ENCODE data around the gene FCHSD2.

Gene FCHSD2

DNA sequence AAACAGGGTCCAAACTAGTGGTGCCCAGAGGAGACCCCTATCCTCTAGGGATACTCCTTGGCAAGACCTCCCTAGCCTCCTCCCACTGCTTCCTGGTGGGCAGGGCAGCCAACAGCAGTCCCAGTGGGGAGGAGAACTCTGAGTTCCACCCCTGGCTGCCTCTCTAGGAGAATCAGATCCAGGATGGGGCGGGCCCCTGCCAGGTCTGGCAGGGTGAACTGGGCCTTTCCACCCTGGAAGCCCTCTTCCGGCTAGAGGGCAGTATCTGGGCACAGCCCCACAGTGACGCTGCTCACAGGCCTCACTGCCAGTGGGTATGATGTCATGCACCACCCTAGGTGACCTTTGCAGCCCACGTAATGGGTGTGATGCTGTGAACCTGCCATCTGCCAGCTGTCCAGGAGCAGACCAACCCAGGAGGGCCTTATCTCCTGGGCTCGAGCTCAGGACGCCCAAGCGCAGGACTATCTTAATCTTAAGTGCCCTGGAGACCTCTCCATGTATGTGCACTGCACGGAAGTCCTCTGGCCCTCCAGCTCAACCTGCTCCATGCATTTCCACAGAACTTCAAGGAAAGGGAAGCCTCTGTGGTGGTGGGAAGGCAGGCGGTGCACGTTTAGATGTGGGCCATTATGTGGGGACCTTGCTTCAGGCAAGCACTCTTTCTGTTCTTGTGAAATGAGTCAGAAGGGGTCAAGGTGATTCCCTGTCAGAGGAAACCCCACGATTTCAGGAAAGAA is 31.8 kb upstream of the FCHSD2 start:
- in situ Hi-C loops (cut with HindIII; ENCODE audit: low sequenced_read_pairs), result no loop called here

DNA sequence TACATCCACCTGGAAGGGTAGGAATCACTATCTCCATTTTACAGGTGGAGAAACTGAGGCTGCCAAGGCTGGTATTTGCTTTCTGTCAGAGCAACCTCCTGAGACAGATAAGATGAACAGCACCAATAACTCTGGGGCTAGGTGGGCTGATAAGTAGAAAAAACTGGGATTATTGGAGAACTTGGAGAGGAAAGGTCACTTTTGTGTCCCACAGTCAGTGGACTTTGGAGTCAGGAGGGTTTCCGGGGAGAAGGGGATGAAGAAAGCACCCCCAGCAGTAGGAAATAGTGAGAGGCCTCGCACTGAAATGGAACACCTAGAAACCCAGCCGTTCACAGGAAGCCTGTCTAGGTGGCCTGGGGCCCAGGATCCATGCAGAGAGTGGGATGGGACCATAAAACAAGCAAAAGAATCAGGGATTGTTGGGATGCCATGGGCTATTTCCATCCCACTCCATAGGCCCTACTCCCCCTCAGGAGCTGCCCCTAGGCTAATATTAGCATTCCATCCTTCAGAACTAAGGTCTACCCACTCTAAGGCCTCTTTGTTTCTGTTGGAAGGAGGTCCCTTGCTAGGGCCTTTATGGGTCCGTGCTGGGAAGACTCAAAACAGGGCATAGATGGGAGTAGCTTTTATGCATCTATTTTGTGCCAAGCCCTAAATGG is 31.0 kb upstream of the FCHSD2 start:
- in situ Hi-C loops (cut with HindIII; ENCODE audit: low sequenced_read_pairs), result no loop called here

DNA sequence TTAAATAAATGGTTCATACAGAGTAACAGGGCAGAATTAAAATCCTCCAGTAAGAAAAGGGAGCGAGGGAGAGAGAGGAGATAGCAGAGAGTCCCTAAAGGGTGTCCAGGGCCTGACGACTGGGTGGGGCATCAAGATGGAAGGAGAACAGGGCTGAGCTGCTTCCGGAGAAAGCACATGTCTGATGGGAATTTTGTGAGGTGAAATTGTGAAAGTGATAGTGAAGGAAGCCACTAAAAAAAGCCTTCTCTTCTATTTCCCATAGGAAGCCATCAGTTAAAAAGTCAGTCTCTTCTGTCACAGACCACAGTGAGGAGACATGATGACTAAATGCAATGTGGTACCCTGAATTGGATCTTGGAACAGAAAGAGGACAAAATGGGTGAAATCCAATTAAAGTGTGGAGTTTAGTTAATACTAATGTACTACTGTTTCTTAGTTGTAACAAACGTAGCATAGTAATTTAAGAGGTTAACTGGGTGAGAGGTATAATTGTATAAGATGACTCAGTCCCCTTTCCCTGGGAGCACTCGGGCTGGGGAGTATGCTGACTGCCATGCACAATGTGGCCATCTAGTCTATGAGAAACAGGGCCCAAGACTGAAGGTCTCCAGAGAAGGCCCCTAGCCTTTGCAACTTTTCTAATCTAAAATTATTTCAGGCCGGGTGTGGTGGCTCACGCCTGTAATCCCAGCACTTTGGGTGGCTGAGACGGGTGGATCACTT is 29.5 kb upstream of the FCHSD2 start:
- in situ Hi-C loops (cut with HindIII; ENCODE audit: low sequenced_read_pairs), result no loop called here

DNA sequence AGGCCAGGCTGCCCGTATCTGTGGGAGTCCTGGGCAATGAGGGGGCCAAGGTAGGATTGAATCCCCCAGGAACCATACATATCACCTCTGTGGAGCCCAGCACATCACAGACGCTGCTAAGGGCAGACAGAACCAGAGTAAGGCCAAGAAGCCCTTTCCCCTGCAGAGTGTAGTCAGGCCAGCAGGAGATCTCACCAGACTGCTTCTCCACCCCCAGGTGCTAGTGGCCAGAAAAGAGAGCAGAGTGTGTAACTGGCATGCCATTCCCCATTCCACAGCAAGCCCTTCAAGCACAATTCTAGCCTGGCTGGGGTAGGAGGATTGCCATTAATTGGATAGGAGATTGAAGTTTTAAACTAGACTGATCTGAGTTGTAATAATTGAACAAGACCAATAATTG is 28.0 kb upstream of the FCHSD2 start:
- in situ Hi-C loops (cut with HindIII; ENCODE audit: low sequenced_read_pairs), result no loop called here

DNA sequence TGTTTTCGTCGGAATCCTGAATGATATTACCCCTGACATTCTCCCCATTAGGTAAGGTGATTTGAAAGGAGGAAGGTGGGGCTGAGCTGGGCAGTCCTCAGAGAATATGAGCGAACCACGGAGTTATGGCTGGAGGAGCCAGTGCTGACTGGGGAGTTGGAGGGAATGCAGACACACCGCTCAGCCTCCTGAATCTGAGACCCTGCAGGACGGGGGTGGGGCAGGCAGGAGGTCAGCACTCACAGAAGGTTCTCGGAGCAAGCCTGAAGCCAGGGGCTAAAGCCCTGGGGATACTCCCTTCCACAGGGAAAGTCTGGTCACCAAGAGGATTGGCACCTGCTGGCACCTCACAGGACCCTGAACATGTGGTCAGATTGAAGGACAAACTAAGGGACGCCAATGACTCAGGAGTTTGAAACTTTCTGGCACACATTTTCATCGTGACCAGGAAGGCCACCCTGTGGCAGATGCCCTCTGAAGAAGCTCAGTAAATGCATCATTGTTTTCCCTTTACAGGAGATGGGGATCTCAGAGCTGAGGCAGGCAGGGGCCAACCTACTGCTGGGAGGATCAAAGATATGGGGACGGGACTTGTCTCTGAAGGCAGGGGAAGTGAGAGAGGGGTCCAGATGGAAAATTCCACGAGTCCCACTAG is 26.9 kb upstream of the FCHSD2 start:
- in situ Hi-C loops (cut with HindIII; ENCODE audit: low sequenced_read_pairs), result no loop called here

DNA sequence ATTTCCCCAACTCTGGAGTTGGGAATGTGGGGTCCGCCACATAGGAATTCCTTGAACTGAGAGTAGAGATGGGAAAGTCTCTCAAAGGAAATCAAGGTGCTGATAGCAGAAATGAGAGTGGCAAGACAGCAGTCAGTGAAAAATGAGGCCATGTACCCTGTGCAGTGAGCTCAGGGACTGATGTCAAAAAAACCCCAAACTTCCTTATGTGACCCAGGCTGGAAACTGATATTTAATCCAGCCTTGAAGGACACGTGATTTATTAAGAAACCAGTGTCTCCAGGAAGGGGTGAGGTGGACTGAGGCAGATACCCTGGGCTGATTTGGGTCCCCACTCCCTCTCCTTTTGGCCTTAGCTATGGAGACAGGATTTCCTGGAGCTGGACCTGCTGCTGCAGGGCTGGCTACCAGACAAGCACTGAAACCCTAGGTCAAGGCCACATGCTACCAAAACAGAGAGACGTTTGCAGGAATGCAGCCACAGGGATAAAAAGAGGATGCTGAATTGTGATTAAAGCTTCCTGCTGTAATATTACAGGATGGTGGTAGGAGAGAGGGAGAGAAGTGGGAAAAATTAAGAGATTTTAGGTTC is 25.3 kb upstream of the FCHSD2 start:
- in situ Hi-C loops (cut with HindIII; ENCODE audit: low sequenced_read_pairs), result no loop called here

DNA sequence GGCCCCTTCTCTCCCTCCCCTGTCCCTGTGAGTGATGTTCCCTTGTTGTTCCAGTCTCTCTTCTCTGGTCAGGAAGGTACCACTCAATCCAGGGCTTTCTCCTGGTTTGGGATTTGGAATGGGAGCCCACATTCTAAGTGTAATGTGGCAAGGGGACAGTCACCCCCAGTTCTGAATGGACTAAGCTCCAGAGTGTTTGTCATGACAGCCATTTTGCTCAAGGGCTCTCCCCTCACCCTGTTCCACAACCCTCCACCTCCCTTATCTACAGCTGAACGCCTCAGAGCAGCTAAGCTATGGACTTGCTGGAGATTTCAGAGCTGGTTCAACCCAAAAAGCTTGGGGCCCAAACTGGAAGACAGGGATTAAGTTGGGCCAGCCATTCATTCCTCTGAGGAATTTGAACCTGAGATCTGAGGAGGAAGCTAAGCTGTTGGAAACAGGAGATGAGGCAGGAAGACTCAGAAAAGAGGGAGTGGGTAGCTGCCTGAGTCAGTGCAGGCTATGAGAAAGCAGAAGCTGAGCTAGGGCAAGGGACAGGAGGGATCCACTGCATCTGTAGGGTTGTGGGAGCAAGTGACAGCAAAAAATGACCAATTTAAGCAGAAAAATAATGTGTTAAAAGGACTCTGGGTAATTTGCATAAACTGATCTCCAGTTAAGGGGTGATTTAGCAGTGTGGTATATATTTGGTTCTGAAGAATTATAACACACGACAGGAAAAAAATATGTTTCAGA is 22.9 kb upstream of the FCHSD2 start:
- in situ Hi-C loops (cut with HindIII; ENCODE audit: low sequenced_read_pairs), result loop anchor here (5.0 kb wide), 1 partner anchor 343 kb away; no protein-coding TSS in a partner anchor

DNA sequence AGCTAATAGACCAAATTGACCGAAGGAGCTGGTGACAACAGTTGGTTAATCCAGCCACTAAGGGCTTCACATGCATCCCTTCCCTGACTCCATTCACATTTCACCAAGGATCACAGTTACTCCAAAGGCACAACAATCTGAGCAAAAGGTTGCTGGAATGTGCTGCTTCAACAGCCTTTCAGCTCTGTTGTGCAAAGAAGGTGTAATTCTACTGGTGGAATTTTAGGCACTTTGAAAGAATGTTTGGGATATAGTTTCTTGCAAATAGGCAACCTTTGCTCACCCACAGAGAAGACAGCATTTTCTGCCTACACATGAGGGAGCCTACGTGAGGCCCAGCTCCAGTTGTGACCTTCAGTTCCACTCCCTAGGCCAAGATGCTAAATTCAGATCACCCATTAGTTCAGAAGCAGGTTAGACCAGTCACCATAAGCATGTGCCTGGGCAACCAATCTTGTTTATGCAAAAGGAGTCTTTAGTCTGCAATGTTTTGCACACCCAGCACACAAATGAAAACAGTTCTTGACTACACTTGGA is 21.6 kb upstream of the FCHSD2 start:
- in situ Hi-C loops (cut with HindIII; ENCODE audit: low sequenced_read_pairs), result loop anchor here (5.0 kb wide), 1 partner anchor 341 kb away; no protein-coding TSS in a partner anchor

DNA sequence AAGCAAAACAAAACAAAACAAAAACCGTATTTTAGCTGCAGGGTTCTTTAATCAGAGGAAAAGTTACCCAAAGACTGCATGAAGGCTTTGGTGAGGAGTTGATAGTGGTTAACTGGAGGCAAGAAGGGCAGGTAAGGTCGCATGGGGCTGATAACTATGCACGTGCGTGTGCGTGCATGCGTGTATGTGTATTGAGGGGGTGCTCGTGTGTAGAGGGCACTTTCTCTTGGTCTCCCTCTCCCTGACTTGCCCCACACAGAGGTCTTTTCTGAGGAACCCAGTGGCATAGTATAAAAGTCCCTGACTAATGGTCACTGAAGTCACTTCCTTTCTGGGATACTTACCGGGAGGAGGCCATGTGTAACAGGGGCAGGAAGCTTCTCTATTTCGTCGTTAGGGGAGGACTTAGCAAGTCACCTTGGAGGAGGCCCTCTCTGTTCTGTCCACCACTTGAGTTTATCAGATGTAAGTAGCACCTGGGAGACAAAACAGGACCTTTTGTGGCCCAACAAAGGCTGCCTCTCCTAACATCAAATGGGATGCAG is 20.1 kb upstream of the FCHSD2 start:
- in situ Hi-C loops (cut with HindIII; ENCODE audit: low sequenced_read_pairs), result loop anchor here (5.0 kb wide), 1 partner anchor 340 kb away; no protein-coding TSS in a partner anchor

DNA sequence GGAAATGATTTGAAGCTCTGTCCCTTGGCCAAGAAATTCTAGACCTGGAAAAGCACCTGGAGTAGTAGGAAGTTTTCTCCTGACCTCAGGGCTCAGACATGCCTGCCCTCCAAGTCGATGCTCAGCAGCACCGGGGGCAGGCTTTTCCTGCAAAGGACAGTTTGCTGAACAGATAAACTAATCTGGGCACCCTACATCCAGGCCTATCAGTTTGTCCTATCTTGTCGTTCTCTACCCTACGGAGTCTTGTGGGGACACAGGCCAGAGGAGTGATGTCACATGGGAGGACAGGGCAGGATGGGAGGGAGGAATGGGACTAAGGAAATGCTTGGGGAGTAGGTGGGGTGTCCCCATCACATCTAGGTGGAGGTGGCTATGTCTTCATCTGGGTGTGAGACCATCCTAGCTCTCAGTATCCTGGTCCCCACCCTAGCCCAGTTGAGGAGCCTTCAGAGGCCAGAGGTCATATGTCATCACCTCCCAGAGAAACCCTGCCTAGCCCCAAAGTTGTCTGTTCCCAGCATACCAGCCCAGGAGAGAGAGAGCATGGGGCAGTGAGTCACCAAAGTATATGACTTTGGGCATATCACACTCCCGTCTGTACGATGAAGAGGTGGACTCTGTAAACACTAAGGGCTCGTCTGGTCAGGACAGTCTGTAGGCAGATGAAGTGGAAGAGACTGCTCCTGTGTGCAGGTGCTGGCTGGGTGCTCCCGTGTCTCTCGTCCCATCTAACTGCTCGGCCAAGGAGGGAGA is 18.1 kb upstream of the FCHSD2 start:
- in situ Hi-C loops (cut with HindIII; ENCODE audit: low sequenced_read_pairs), result loop anchor here (5.0 kb wide), 1 partner anchor 338 kb away; no protein-coding TSS in a partner anchor

DNA sequence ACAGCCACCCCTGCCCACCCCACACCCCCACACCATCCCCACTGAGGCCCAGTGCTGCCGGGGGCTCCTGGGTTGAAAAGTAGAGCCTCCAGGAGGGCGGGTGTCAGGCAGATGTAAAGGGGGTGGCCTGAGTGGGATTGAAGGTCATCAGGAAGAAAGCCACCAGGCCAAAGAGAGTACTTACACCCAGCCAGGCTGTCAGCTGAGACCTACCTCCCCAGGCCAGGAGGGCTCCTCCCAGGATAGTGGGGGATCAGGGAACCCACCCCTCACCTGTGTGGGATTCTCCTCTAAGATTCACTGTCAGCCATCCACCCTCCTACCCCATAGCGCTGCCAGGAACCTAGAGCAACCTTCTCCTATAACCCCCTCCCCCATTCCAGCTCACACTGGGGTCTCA is 17.2 kb upstream of the FCHSD2 start:
- in situ Hi-C loops (cut with HindIII; ENCODE audit: low sequenced_read_pairs), result no loop called here

DNA sequence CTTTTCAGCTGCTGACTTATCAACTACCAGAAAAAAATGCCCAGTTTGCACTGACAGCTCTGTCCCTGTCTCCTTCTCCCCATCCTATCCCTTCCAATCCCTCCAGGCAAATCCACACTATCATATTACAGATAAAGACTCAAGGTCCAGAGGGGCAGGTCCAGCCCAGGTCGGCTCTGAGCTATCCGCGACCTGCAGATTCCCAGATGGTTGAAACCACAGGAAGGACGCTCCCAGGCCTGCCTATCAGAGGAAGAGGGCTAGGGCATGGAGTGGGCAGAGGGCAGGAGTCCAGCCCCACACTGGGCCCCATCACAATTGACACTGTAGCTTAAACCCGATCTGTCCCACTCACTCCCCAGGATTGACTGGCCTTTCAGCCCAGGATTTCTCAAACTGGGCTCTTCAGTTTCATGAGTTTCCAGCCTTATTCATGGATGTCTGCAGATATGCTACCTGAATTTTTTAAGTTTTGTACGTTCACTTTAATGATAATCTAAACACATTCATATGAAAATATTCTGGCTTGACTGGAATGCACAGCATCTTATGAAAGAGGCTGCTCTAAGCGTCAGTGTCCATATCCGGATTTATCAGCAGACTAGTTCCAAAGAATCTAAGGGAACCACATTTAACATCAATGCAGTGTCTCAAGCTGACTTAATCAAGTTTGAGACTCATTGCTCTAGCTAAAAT is 16.4 kb upstream of the FCHSD2 start:
- in situ Hi-C loops (cut with HindIII; ENCODE audit: low sequenced_read_pairs), result no loop called here

DNA sequence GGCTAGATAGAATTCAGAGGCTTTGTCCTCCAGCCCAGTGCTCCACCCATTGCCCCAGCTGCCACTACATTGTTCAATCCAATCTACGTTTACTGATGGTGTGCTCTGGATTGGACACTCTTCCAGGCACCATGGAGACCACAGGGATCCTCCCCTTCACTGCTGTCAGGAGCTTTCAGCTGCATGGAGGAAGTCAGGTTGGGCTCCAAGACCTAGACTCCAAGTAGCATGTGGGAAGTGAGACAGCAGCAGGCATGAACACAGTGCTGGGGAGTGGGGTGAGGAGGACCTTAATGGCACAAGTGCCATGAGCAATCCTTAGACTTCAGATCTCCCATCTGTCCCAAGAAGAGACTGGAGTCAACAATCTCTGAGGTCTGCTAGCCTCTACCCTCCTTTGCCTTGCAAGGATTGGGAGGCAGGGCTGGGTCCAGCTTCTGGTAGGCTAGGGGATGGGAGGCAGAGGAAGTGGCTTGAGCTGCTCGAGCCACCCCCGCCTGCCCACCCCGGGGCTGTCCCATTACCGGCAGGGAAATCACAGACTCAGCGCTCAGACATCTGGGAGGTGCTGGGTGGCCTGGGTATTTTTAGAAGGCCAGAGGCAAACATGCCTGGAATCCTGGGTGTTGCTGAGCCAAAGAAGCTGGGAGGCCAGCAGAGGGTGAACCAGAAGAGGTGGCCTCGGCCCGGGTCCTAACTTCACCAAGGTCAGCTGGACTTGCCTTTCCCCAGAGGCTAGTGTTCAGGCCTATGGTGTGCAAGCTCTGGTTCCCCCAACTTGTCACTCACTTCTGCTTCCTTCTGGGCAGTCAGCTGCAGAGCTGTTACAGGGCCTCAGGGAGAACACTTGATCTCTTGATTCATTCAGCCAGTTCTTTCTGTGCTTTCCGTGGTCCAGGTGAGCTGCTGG is 15.2 kb upstream of the FCHSD2 start:
- in situ Hi-C loops (cut with HindIII; ENCODE audit: low sequenced_read_pairs), result no loop called here

DNA sequence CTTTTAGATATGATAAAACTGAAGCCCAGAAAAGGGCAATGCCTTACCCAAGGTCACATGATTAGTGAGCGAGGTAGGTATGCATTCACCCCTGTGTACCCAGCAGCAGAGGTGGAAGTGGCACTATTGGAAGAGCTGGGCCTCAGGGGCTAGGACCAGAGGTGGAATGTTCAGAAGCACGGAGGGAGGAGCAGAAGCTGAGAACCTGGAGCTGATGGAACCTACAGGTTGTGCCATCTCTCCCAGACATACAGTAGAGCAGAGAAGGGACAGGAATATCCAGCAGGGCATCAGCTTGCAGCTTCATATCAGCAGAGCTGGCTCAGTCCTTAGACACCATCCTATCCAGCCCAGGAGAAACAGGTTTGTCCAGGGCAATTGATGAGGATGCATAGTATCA is 14.6 kb upstream of the FCHSD2 start:
- in situ Hi-C loops (cut with HindIII; ENCODE audit: low sequenced_read_pairs), result no loop called here

DNA sequence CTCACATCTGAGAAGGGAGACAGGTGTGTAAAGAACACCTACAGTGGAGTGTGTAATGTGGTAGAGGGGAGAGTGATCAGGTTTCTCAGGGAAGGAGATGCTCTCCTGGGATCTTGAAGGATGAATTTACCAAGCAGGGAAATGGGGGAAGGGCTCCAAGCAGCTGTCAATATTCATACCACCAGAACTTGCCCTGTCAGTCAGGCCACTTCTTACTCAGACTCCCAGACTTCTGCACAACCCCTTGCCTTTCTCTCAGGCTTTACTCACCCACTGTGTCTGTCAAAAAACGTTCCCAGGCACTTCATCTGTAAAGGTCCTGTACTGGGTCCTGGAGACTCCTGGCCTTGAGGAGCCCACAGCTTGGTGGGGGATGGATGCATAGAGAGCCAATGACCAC is 14.0 kb upstream of the FCHSD2 start:
- in situ Hi-C loops (cut with HindIII; ENCODE audit: low sequenced_read_pairs), result no loop called here

DNA sequence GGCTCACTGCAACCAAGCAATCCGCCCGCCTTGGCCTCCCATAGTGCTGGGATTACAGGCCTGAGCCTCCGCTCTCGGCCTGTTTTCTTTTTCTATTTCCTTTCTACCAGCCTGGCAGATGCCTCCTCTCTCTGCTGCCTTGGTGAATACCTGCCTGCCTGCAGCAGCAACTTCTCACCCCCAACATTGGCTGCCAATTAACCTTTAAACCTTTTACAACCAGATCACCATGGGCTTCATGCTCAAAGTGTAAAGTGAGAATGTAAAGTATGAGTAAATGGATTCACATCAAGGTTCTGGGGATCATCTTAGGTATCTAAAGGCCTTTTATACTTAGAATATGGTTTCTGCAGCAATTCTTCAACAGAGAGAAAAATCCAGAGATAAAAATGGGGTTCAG is 13.0 kb upstream of the FCHSD2 start:
- in situ Hi-C loops (cut with HindIII; ENCODE audit: low sequenced_read_pairs), result no loop called here

DNA sequence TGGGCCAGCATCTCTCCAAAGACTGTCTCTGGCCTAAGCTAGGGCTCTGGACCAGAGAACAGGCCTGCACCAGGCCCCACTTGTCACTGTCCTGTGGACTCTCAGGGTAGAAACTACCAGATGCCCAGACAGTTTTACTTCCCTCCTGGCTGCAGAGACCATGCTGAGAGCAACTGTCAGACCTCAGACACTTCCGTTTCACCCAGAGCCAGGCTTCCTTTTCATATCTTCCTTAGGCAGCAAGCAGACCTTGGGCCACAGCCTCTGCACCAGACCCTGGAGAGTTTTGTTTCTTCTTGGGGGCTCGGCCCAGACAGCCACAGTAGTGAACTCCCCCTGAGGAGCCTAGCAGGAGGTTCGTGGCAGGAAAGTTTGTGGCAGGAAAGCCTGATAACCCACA is 12.1 kb upstream of the FCHSD2 start:
- in situ Hi-C loops (cut with HindIII; ENCODE audit: low sequenced_read_pairs), result no loop called here

Measured in endothelial cell of hepatic sinusoid (primary cell).